ENCODE measurements around the gene THOP1. TPM values are rescaled to one million over a fixed set of nuclear protein-coding genes. Genes with fewer than 3 reads are reported as not detected.

The THOP1 gene
- total RNA-seq, 1 experiment from 2014 or later, result 114 TPM

DNA sequence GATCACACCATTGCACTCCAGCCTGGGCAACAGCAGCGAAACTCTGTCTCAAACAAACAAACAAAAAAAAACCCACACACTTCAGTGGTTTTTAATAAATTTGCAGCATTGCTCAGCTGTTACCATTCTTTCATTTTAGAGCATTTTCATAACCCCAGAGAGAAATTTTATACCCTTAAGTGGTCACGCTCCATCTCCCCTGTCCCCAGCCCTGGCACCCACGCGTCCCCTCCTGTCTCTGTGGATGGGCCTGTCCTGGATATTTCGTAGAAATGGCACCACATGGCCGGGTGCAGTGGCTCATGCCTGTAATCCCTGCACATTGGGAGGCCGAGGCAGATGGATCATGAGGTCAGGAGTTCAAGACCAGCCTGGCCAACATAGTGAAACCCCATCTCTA, 7.8 kb downstream of the THOP1 start:
- intact Hi-C loops (cut with micrococcal nuclease), result no loop called here
- H3K27me3 Mint-ChIP-seq (ENCODE audit: insufficient read depth, unreplicated experiment), result no peaks in the 10 kb centered on the region
- H3K4me1 Mint-ChIP-seq (ENCODE audit: insufficient read depth, unreplicated experiment), result peaks cover 2% of the 10 kb centered on the region
- DNase-seq (ENCODE audit: unreplicated experiment), result no peak
- H3K4me3 Mint-ChIP-seq (ENCODE audit: unreplicated experiment), result no peak overlapping the region
- CTCF ChIA-PET, result interaction anchor here (0.6 kb wide), 1 partner anchor 141 kb away, joined by 3 read pairs; no protein-coding TSS in a partner anchor
- H3K36me3 Mint-ChIP-seq (ENCODE audit: insufficient read depth, unreplicated experiment), result peaks cover 34% of the 10 kb centered on the region
- POLR2A ChIA-PET, result no interaction called here
- no TSS peak for BruUV-seq (replicated peaks)
- H3K9me3 Mint-ChIP-seq (ENCODE audit: unreplicated experiment), result no peaks in the 10 kb centered on the region
- TF ChIP-seq, protein P1, sequence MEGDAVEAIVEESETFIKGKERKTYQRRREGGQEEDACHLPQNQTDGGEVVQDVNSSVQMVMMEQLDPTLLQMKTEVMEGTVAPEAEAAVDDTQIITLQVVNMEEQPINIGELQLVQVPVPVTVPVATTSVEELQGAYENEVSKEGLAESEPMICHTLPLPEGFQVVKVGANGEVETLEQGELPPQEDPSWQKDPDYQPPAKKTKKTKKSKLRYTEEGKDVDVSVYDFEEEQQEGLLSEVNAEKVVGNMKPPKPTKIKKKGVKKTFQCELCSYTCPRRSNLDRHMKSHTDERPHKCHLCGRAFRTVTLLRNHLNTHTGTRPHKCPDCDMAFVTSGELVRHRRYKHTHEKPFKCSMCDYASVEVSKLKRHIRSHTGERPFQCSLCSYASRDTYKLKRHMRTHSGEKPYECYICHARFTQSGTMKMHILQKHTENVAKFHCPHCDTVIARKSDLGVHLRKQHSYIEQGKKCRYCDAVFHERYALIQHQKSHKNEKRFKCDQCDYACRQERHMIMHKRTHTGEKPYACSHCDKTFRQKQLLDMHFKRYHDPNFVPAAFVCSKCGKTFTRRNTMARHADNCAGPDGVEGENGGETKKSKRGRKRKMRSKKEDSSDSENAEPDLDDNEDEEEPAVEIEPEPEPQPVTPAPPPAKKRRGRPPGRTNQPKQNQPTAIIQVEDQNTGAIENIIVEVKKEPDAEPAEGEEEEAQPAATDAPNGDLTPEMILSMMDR (IDR thresholded peaks at IDR 0.05; ENCODE audit: unreplicated experiment), result no peak
- no peak overlapping the region for H3K27ac Mint-ChIP-seq (ENCODE audit: low read depth, unreplicated experiment)

DNA sequence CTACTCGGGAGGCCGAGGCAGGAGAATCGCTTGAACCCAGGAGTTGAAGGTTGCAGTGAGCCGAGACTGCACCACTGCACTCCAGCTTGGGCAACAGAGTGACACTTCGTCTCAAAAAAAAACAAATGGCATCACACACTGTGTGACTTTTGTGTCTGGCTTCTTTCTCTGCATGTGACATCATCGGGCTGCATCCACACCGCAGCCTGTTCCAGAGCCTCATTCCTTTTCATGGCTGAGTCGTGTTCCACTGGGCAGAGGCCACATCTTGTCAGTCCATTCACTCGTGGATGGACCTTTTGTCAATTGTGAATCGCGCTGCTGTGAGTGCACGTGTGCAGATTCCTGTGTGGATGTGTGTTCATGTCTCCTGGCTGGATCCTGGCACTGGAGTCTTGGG, 8.3 kb downstream of the THOP1 start:
- CTCF ChIA-PET, result interaction anchor here (0.6 kb wide), 1 partner anchor 141 kb away, joined by 3 read pairs; no protein-coding TSS in a partner anchor
- Mint-ChIP-seq H3K9me3 (ENCODE audit: unreplicated experiment) (no peaks in the 10 kb centered on the region), H3K4me1 (ENCODE audit: insufficient read depth, unreplicated experiment) (no peaks in the 10 kb centered on the region), H3K27ac (ENCODE audit: low read depth, unreplicated experiment) (no peak overlapping the region), H3K4me3 (ENCODE audit: unreplicated experiment) (no peak overlapping the region), H3K27me3 (ENCODE audit: insufficient read depth, unreplicated experiment) (no peaks in the 10 kb centered on the region), H3K36me3 (ENCODE audit: insufficient read depth, unreplicated experiment) (peaks cover 31% of the 10 kb centered on the region)
- DNase-seq (ENCODE audit: unreplicated experiment), result no peak
- no TSS peak for BruUV-seq (replicated peaks)
- POLR2A ChIA-PET, result no interaction called here
- intact Hi-C loops (cut with micrococcal nuclease), result no loop called here
- TF ChIP-seq, protein P1 (IDR thresholded peaks at IDR 0.05; ENCODE audit: unreplicated experiment), result no peak

DNA sequence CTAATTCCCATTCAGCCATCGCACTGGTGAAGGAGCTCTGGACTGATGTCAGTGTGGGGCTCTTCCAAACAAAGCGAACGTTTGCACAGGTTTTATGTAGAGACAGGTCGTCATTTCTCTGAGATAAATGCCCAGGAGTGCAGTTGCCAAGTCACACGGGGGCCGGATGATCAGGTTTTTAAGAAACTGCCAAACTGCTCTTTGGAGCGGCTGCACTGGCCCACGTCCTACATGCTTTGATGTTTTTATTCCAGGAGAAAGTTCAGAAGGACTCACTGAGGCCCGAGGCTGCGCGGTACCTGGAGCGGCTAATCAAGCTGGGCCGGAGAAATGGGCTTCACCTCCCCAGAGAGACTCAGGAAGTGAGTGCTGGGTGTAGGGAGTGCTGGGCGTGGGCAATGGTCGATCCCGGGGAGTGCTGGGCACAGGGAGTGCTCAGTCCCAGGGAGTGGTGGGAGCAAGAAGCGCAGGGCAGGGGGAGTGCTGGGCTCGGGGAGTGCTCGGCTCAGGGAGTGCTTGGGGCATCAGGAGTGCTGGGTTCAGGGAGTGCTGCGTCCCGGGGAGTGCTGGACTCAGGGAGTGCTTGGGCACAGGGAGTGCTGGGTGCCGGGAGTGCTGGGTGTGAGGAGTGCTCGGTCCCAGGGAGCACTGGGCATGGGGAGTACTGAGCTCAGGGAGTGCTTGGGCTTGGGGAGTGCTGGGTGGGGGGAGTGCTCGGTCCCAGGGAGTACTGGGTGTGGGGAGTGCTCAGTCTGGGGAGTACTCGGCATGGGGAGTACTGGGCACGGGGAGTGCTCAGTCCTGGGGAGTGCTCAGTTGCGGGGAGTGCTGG, 10.7 kb downstream of the THOP1 start:
- Mint-ChIP-seq H3K36me3 (ENCODE audit: insufficient read depth, unreplicated experiment) (peaks cover 30% of the 10 kb centered on the region), H3K4me3 (ENCODE audit: unreplicated experiment) (no peak overlapping the region), H3K27ac (ENCODE audit: low read depth, unreplicated experiment) (no peak overlapping the region), H3K9me3 (ENCODE audit: unreplicated experiment) (no peaks in the 10 kb centered on the region), H3K4me1 (ENCODE audit: insufficient read depth, unreplicated experiment) (no peaks in the 10 kb centered on the region), H3K27me3 (ENCODE audit: insufficient read depth, unreplicated experiment) (no peaks in the 10 kb centered on the region)
- intact Hi-C loops (cut with micrococcal nuclease), result no loop called here
- POLR2A ChIA-PET, result no interaction called here
- DNase-seq (ENCODE audit: unreplicated experiment), result no peak
- CTCF ChIA-PET, result interaction anchor here (0.6 to 0.8 kb wide), 2 partner anchors 23 to 29 kb away, joined by 4 read pairs; partner anchors contain the start of gene ZNF554
- no TSS peak for BruUV-seq (replicated peaks)
- TF ChIP-seq, protein P1 (IDR thresholded peaks at IDR 0.05; ENCODE audit: unreplicated experiment), result no peak

DNA sequence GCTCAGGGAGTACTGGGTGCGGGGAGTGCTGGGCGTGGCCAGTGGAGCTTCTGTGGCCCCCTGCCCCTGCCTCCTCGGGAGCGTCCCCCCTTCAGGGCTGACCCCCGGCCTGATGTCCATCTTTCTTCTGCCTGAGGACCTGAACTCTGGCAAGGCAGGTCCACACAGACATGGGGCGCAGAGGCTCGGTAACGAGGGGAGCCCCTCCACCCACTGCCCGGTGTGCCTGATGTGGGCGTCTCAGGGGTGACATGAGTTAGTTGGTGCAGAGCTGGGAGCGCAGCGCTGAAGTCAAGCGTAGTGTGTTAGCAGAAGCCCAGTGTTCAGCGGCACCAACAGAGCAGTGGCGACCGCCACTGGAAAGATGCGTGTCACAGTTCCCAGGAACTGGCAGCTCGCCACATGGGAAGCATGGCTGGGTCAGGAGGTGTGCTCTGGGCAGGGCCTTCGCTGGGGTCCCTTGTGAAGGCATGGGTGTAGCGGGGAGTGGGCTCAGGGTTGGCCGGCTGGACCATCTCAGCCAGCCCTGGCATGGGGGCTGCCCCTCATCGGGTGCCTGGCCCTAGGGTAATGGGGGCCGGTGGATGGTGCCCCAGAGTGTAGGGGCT, 11.5 kb downstream of the THOP1 start:
- H3K36me3 Mint-ChIP-seq (ENCODE audit: insufficient read depth, unreplicated experiment), result peaks cover 35% of the 10 kb centered on the region
- CTCF ChIA-PET, result interaction anchor here (0.5 to 0.8 kb wide), 2 partner anchors 23 to 160 kb away, joined by 3 to 4 read pairs; partner anchors contain the start of gene ZNF554
- H3K27ac Mint-ChIP-seq (ENCODE audit: low read depth, unreplicated experiment), result no peak overlapping the region

More for the DNA sequence above, 11.5 kb downstream of the THOP1 start:
- Mint-ChIP-seq H3K27me3 (ENCODE audit: insufficient read depth, unreplicated experiment) (no peaks in the 10 kb centered on the region), H3K4me1 (ENCODE audit: insufficient read depth, unreplicated experiment) (no peaks in the 10 kb centered on the region), H3K9me3 (ENCODE audit: unreplicated experiment) (no peaks in the 10 kb centered on the region), H3K4me3 (ENCODE audit: unreplicated experiment) (no peak overlapping the region)
- DNase-seq (ENCODE audit: unreplicated experiment), result no peak
- POLR2A ChIA-PET, result no interaction called here
- no TSS peak for BruUV-seq (replicated peaks)
- intact Hi-C loops (cut with micrococcal nuclease), result no loop called here
- TF ChIP-seq, protein P1 (IDR thresholded peaks at IDR 0.05; ENCODE audit: unreplicated experiment), result no peak

Measured in MCF 10A (cell line).